HL-60 (cell line): ENCODE data around the gene SLC27A2.

Experiments
- POLR2AphosphoS5 ChIP-seq: IDR thresholded peaks from 2 replicates; pipeline ENCODE4 v1.6.1; 2012; ENCODE audit warnings: low read depth
- REST ChIP-seq: IDR thresholded peaks from 2 replicates; pipeline ENCODE4 v1.6.1; 2012; ENCODE audit warnings: low read depth; ENCODE audit not compliant: insufficient replicate concordance
- TF ChIP-seq, protein P1 (sequence below): IDR thresholded peaks from one replicate; pipeline ENCODE4 v1.5.1; 2011; ENCODE audit warnings: low read length, control low read depth, inconsistent platforms; ENCODE audit not compliant: insufficient read depth

- TF ChIP-seq REST (no peak), POLR2AphosphoS5 (no peak)
- TF ChIP-seq, protein P1, sequence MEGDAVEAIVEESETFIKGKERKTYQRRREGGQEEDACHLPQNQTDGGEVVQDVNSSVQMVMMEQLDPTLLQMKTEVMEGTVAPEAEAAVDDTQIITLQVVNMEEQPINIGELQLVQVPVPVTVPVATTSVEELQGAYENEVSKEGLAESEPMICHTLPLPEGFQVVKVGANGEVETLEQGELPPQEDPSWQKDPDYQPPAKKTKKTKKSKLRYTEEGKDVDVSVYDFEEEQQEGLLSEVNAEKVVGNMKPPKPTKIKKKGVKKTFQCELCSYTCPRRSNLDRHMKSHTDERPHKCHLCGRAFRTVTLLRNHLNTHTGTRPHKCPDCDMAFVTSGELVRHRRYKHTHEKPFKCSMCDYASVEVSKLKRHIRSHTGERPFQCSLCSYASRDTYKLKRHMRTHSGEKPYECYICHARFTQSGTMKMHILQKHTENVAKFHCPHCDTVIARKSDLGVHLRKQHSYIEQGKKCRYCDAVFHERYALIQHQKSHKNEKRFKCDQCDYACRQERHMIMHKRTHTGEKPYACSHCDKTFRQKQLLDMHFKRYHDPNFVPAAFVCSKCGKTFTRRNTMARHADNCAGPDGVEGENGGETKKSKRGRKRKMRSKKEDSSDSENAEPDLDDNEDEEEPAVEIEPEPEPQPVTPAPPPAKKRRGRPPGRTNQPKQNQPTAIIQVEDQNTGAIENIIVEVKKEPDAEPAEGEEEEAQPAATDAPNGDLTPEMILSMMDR: no peak
These were observed 8.2 kb downstream of the SLC27A2 start for GRCh38 chr15:50190166-50190570.
